IMR-90 (cell line): ENCODE results near the gene TMEM38A. TPM values are rescaled to one million over a fixed set of nuclear protein-coding genes. Genes with fewer than 3 reads are reported as not detected.

Source experiments
- ATAC-seq: fragments of 200-7000 bp; cut with Tn5 transposase; 2 replicates; pipeline ENCODE4 v1.9.1; 2020; ENCODE audit warnings: low read depth, mild to moderate bottlenecking, moderate library complexity
- BruUV-seq: library from RNA; stranded (reverse); fragments of 400-500 nt; replicated peaks from 2 replicates; lab custom pipeline; 2021; lab: Mats Ljungman, UMichigan
- CTCF ChIA-PET: fragments of 300-600 bp; formaldehyde crosslinking; extraction: SDS; loops from one replicate; lab custom pipeline; 2021; ENCODE audit warnings: antibody characterized with exemption; lab: Yijun Ruan, JAX
- POLR2A ChIA-PET: fragments of 300-600 bp; sonication (Branson Sonifier 250); formaldehyde crosslinking; loops from one replicate; lab custom pipeline; 2022; ENCODE audit warnings: antibody characterized with exemption; ENCODE audit not compliant: unreplicated experiment; lab: Charles Lee
- DNase-seq: peaks from one replicate; pipeline ENCODE4 v3.0.0; 2013
- H2AFZ ChIP-seq: replicated peaks from 2 replicates; pipeline ENCODE3; 2013; ENCODE audit warnings: low read length, mild to moderate bottlenecking; ENCODE audit not compliant: poor library complexity
- H2AK5ac ChIP-seq: 2 replicates; pipeline ENCODE4 v1.6.1; 2013; ENCODE audit warnings: low read depth, low read length, inconsistent platforms
- H2AK9ac ChIP-seq: replicated peaks from 2 replicates; pipeline ENCODE3; 2013; ENCODE audit warnings: mild to moderate bottlenecking, low read depth, low read length, moderate library complexity; ENCODE audit not compliant: poor library complexity
- H2BK120ac ChIP-seq: 2 replicates; pipeline ENCODE4 v1.6.1; 2013; ENCODE audit warnings: low read depth, low read length, inconsistent platforms
- H2BK15ac ChIP-seq: 3 replicates; pipeline ENCODE4 v1.6.1; 2013; ENCODE audit warnings: low read depth, low read length, inconsistent platforms
- H2BK20ac ChIP-seq: 2 replicates; pipeline ENCODE4 v1.6.1; 2013; ENCODE audit warnings: low read depth, mild to moderate bottlenecking, inconsistent platforms, low read length, moderate library complexity
- H2BK5ac ChIP-seq: 2 replicates; pipeline ENCODE4 v1.6.1; 2013; ENCODE audit warnings: mild to moderate bottlenecking, low read depth, low read length, inconsistent platforms; ENCODE audit not compliant: poor library complexity, severe bottlenecking
- H3K14ac ChIP-seq: replicated peaks from 2 replicates; pipeline ENCODE4 v1.6.1; 2013; ENCODE audit warnings: low read depth, low read length, inconsistent platforms
- H3K18ac ChIP-seq: 2 replicates; pipeline ENCODE4 v1.6.1; 2013; ENCODE audit warnings: low read depth, low read length, control low read depth
- H3K23ac ChIP-seq: 2 replicates; pipeline ENCODE4 v1.6.1; 2013; ENCODE audit warnings: low read depth, low read length, inconsistent platforms
- H3K27ac ChIP-seq: 2 replicates; pipeline ENCODE4 v1.5.1; 2013; ENCODE audit warnings: mild to moderate bottlenecking, control low read depth, low read length; ENCODE audit not compliant: insufficient read depth
- H3K27me3 ChIP-seq: 2 replicates; pipeline ENCODE4 v1.6.1; 2013; ENCODE audit warnings: low read length; ENCODE audit not compliant: control insufficient read depth, insufficient read depth
- H3K36me3 ChIP-seq: 2 replicates; pipeline ENCODE4 v1.6.1; 2013; ENCODE audit warnings: low read length, mixed read lengths; ENCODE audit not compliant: control insufficient read depth, insufficient read depth
- H3K4ac ChIP-seq: 2 replicates; pipeline ENCODE4 v1.6.1; 2013; ENCODE audit warnings: low read depth, low read length, inconsistent platforms
- H3K4me1 ChIP-seq: 2 replicates; pipeline ENCODE4 v1.6.1; 2013; ENCODE audit warnings: low read length, mixed read lengths; ENCODE audit not compliant: control insufficient read depth, insufficient read depth
- H3K4me2 ChIP-seq: 2 replicates; pipeline ENCODE4 v1.6.1; 2013; ENCODE audit warnings: low read depth, mild to moderate bottlenecking, control low read depth, low read length, moderate library complexity
- H3K4me3 ChIP-seq: 2 replicates; pipeline ENCODE4 v1.5.1; 2013; ENCODE audit warnings: low read depth, mild to moderate bottlenecking, control low read depth, low read length, moderate library complexity; ENCODE audit not compliant: insufficient read depth
- H3K56ac ChIP-seq: 2 replicates; pipeline ENCODE4 v1.6.1; 2013; ENCODE audit warnings: low read length, inconsistent platforms; ENCODE audit not compliant: insufficient read depth; ENCODE audit errors: extremely low read depth
- H3K79me1 ChIP-seq, 2 experiments: 2 replicates each; pipeline ENCODE4 v1.6.1; 2013; ENCODE audit warnings: low read length in 2 of 2, inconsistent platforms in 1 of 2, low read depth in 1 of 2
- H3K9ac ChIP-seq: 2 replicates; pipeline ENCODE4 v1.6.1; 2013; ENCODE audit warnings: low read depth, low read length, control low read depth
- H3K9me1 ChIP-seq: 2 replicates; pipeline ENCODE4 v1.6.1; 2013; ENCODE audit warnings: low read length, inconsistent platforms; ENCODE audit not compliant: insufficient read depth
- H3K9me3 ChIP-seq: 2 replicates; pipeline ENCODE4 v1.6.1; 2013; ENCODE audit warnings: low read length; ENCODE audit not compliant: control insufficient read depth, insufficient read depth
- H4K20me1 ChIP-seq: 2 replicates; pipeline ENCODE4 v1.6.1; 2013; ENCODE audit warnings: low read length, inconsistent platforms; ENCODE audit not compliant: insufficient read depth
- H4K5ac ChIP-seq: 2 replicates; pipeline ENCODE4 v1.6.1; 2013; ENCODE audit warnings: mild to moderate bottlenecking, low read depth, low read length, control low read depth
- H4K8ac ChIP-seq, 2 experiments: 2 replicates each; pipeline ENCODE4 v1.6.1; 2013; ENCODE audit warnings: low read depth in 2 of 2, low read length in 2 of 2, control low read depth in 1 of 2, inconsistent platforms in 1 of 2
- H4K91ac ChIP-seq: 2 replicates; pipeline ENCODE4 v1.6.1; 2013; ENCODE audit warnings: low read depth, low read length, inconsistent platforms; ENCODE audit not compliant: insufficient read depth
- BHLHE40 ChIP-seq: fragments of 150-350 bp; IDR thresholded peaks from 2 replicates; pipeline ENCODE4 v1.6.1; 2016; ENCODE audit warnings: mild to moderate bottlenecking, low read depth, low read length
- CEBPB ChIP-seq: IDR thresholded peaks from 2 replicates; pipeline ENCODE4 v1.6.1; 2012; ENCODE audit warnings: low read depth, low read length, improper control_type of control experiment
- ELK1 ChIP-seq: fragments of 150-350 bp; IDR thresholded peaks from 2 replicates; pipeline ENCODE4 v1.6.1; 2016; ENCODE audit warnings: low read depth, mild to moderate bottlenecking, low read length, moderate library complexity, borderline replicate concordance
- FOS ChIP-seq: fragments of 150-350 bp; IDR thresholded peaks from 2 replicates; pipeline ENCODE4 v1.6.1; 2016; ENCODE audit warnings: low read depth, low read length
- MAFK ChIP-seq: IDR thresholded peaks from 2 replicates; pipeline ENCODE4 v1.6.1; 2012; ENCODE audit warnings: low read depth, low read length, improper control_type of control experiment
- MAZ ChIP-seq: IDR thresholded peaks from 2 replicates; pipeline ENCODE4 v1.6.1; 2012; ENCODE audit warnings: low read depth, mild to moderate bottlenecking, low read length, improper control_type of control experiment, moderate library complexity, borderline replicate concordance
- NFE2L2 ChIP-seq: fragments of 150-350 bp; IDR thresholded peaks from 2 replicates; pipeline ENCODE4 v1.6.1; 2016; ENCODE audit warnings: low read depth, mild to moderate bottlenecking, low read length
- POLR2A ChIP-seq: IDR thresholded peaks from 2 replicates; pipeline ENCODE4 v1.6.1; 2012; ENCODE audit warnings: mild to moderate bottlenecking, low read depth, low read length
- RAD21 ChIP-seq: IDR thresholded peaks from 2 replicates; pipeline ENCODE4 v1.6.1; 2012; ENCODE audit warnings: low read length, improper control_type of control experiment
- RFX5 ChIP-seq: IDR thresholded peaks from 2 replicates; pipeline ENCODE4 v1.8.0; 2012; ENCODE audit warnings: low read depth, mild to moderate bottlenecking, low read length, moderate library complexity
- SMC3 ChIP-seq: fragments of 150-350 bp; IDR thresholded peaks from 2 replicates; pipeline ENCODE4 v1.6.1; 2016; ENCODE audit warnings: low read depth, mild to moderate bottlenecking, antibody characterized with exemption, low read length, moderate library complexity
- WGBS, 2 experiments: methylation state at CpG; one replicate each; pipeline versions ENCODE4 v1.1.5 to v1.1.7; 2013; ENCODE audit warnings: missing lambda C conversion rate in 2 of 2; ENCODE audit not compliant: insufficient read length in 1 of 2; ENCODE audit errors: extremely low coverage in 2 of 2; 5-methylcytosine and 5-hydroxymethylcytosine counted together
- dilution Hi-C: fragments of 300-500 bp; cut with HindIII; formaldehyde crosslinking; loops from one replicate; pipeline ENCODE4 v1.14.3; 2018; ENCODE audit warnings: low sequenced_read_pairs; ENCODE audit not compliant: unreplicated experiment
- in situ Hi-C: fragments of 300-500 bp; cut with MboI; formaldehyde crosslinking; loops from 3 replicates; pipeline ENCODE4 v1.14.3; 2019; ENCODE audit warnings: low sequenced_read_pairs, inconsistent platforms, mixed read lengths
- intact Hi-C: fragments of 100-400 bp; cut with micrococcal nuclease; formaldehyde crosslinking; loops from 2 replicates; pipeline ENCODE4 v1.10.0; 2022
- polyA plus RNA-seq, 3 experiments: library from polyadenylated mRNA; depleted of rRNA; stranded (reverse); fragments of >200 nt; gene quantifications; 2 replicates each; pipeline ENCODE4 v1.2.3, GENCODE V29; 2012; ENCODE audit warnings: low replicate concordance in 1 of 3
- total RNA-seq: library from RNA; depleted of rRNA; stranded (reverse); fragments of >200 nt; gene quantifications from 2 replicates; pipeline ENCODE4 v1.2.3, GENCODE V29; 2012
- TF ChIP-seq, protein P1 (sequence below): fragments of 150-350 bp; IDR thresholded peaks from 2 replicates; pipeline ENCODE4 v1.6.1; 2017; ENCODE audit warnings: mild to moderate bottlenecking, antibody characterized with exemption, low read length, low read depth

Gene TMEM38A
- total and polyA plus RNA-seq, 2 of the 4 experiments (the other 2 are of a cell fraction): 1.3 to 2.0 TPM

GRCh38 chr19:16645140-16645539, 15.8 kb upstream of the TMEM38A start:
- H3K27ac ChIP-seq: no peak overlapping the region
- H3K23ac ChIP-seq: no peak overlapping the region
- no peak overlapping the region for H4K8ac ChIP-seq
- H2AFZ ChIP-seq: no peak overlapping the region
- H3K9me1 ChIP-seq: peaks cover 4% of the 10 kb centered on the region; the same call in 1 of the 2 replicates
- WGBS, 2 experiments: no CpG with 5 or more reads among the region's 9 CpGs
- dilution Hi-C loops: no loop called here
- ChIA-PET POLR2A (no interaction called here), CTCF (no interaction called here)
- no peak for ATAC-seq
- no peak overlapping the region for H3K4ac ChIP-seq
- H2BK20ac ChIP-seq: no peak overlapping the region
- H3K9me3 ChIP-seq: no peaks in the 10 kb centered on the region
- no TSS peak for BruUV-seq
- peaks cover 15% of the 10 kb centered on the region; the same call in 1 of the 2 replicates for H4K20me1 ChIP-seq
- H2AK5ac ChIP-seq: no peak overlapping the region
- H4K5ac ChIP-seq: no peak overlapping the region
- no peaks in the 10 kb centered on the region for H3K27me3 ChIP-seq
- H3K79me1 ChIP-seq: peaks cover 36 to 42% of the 10 kb centered on the region in 2 experiments
- no peak overlapping the region for H2AK9ac ChIP-seq
- no peak overlapping the region for H2BK120ac ChIP-seq
- no peak overlapping the region for H3K18ac ChIP-seq
- DNase-seq: no peak
- in situ Hi-C loops: no loop called here
- intact Hi-C loops: no loop called here
- TF ChIP-seq NFE2L2: no peak
- no peak for TF ChIP-seq FOS
- TF ChIP-seq MAZ: no peak
- no peak for TF ChIP-seq MAFK
- TF ChIP-seq SMC3: no peak
- no peak for TF ChIP-seq POLR2A
- TF ChIP-seq RAD21: no peak
- no peak for TF ChIP-seq RFX5
- no peak for TF ChIP-seq BHLHE40
- no peak for TF ChIP-seq ELK1
- TF ChIP-seq, protein P1, sequence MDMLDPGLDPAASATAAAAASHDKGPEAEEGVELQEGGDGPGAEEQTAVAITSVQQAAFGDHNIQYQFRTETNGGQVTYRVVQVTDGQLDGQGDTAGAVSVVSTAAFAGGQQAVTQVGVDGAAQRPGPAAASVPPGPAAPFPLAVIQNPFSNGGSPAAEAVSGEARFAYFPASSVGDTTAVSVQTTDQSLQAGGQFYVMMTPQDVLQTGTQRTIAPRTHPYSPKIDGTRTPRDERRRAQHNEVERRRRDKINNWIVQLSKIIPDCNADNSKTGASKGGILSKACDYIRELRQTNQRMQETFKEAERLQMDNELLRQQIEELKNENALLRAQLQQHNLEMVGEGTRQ: no peak
- TF ChIP-seq CEBPB: no peak
- no peak overlapping the region for H3K14ac ChIP-seq
- no peak overlapping the region for H4K91ac ChIP-seq
- H3K56ac ChIP-seq: no peak overlapping the region
- H3K4me2 ChIP-seq: no peak overlapping the region
- H2BK5ac ChIP-seq: no peak overlapping the region
- H2BK15ac ChIP-seq: no peak overlapping the region
- no peak overlapping the region for H3K9ac ChIP-seq
- peaks cover 48% of the 10 kb centered on the region for H3K36me3 ChIP-seq
- H3K4me3 ChIP-seq: no peak overlapping the region
- no peaks in the 10 kb centered on the region for H3K4me1 ChIP-seq
